Tibial nerve (tissue), 4 donors: Measurements from ENCODE around the gene COL4A1. TPM values are rescaled to one million over a fixed set of nuclear protein-coding genes. Genes with fewer than 3 reads are reported as not detected.

Experiments
- DNase-seq, 2 donors: peaks; one replicate each; pipeline ENCODE4 v3.0.0-alpha.2; 2019; ENCODE audit warnings: low spot score in 2 of 2
- H3K27ac ChIP-seq, 4 donors: fragments of 200-600 bp; sonication (generic) in 3 of 4; one replicate each; pipeline ENCODE4 v1.5.1; 2017 to 2019; ENCODE audit warnings: mild to moderate bottlenecking in 1 of 4
- H3K27me3 ChIP-seq, 2 donors: fragments of 200-600 bp; sonication (generic) in 1 of 2; one replicate each; pipeline versions ENCODE4 v1.5.1 to v1.6.0; 2017 to 2019
- H3K36me3 ChIP-seq, 3 donors: fragments of 200-600 bp; sonication (generic); one replicate each; pipeline ENCODE4 v1.5.1; 2018 to 2019
- H3K4me1 ChIP-seq, 4 donors: fragments of 200-600 bp; sonication (generic) in 3 of 4; one replicate each; pipeline ENCODE4 v1.5.1; 2017 to 2019
- H3K4me3 ChIP-seq, 4 donors: fragments of 200-600 bp; sonication (generic) in 3 of 4; one replicate each; pipeline ENCODE4 v1.5.1; 2017 to 2019; ENCODE audit warnings: mild to moderate bottlenecking in 1 of 4, moderate library complexity in 1 of 4
- H3K9me3 ChIP-seq, 4 donors: fragments of 200-600 bp; sonication (generic) in 3 of 4; one replicate each; pipeline ENCODE4 v1.5.1; 2017 to 2019
- EP300 ChIP-seq, 2 donors: sonication (generic); formaldehyde crosslinking; IDR thresholded peaks; one replicate each; pipeline ENCODE4 v1.6.1; 2017; ENCODE audit warnings: antibody characterized with exemption in 2 of 2, mild to moderate bottlenecking in 1 of 2
- POLR2A ChIP-seq, 2 donors: fragments of 450-650 bp; IDR thresholded peaks; one replicate each; pipeline ENCODE4 v1.6.1; 2017; ENCODE audit warnings: antibody characterized with exemption in 2 of 2, mild to moderate bottlenecking in 2 of 2, moderate library complexity in 2 of 2
- WGBS, 2 donors: methylation state at CpG; one replicate each; pipeline ENCODE4 v1.1.5; 2018; 5-methylcytosine and 5-hydroxymethylcytosine counted together
- total RNA-seq, 4 donors: library from RNA; depleted of rRNA; stranded (reverse); fragments of >200 nt; gene quantifications; one replicate each; pipeline ENCODE4 v1.1.0, GENCODE V29; 2016
- TF ChIP-seq, protein P1 (sequence below), 5 experiments: fragments of 200-600 bp in 3 of 5; fragments of 450-650 bp in 2 of 5; sonication (generic) in 3 of 5; IDR thresholded peaks; one replicate each; pipeline ENCODE4 v1.5.1; 2016 to 2019; ENCODE audit warnings: antibody characterized with exemption in 5 of 5, mild to moderate bottlenecking in 3 of 5, moderate library complexity in 2 of 5

Gene COL4A1
- total RNA-seq, 4 donors from 2014 or later = 385 to 583 (median 526) TPM

DNA sequence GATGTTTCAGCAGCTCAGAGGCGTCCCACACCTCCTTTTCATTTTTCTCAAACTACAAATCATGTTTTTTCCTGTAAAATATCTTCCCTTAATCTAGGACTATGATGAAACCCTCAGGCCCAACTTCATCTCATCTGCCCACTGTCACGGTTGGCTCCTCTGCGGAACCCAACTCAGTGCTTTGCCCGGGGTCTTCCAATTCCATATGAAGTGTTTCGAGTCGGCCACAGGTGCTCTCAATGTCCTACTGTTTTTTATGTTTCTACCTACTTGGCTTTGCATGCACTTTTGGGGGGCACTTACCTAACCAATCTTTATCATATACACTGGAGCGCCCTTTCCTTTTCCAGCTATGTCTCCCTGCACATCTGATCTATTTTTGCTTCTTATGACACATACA, 28.1 kb downstream of the COL4A1 start:
- DNase-seq = no peak
- TF ChIP-seq EP300 (IDR thresholded peaks at IDR 0.05) = no peak
- TF ChIP-seq, protein P1, sequence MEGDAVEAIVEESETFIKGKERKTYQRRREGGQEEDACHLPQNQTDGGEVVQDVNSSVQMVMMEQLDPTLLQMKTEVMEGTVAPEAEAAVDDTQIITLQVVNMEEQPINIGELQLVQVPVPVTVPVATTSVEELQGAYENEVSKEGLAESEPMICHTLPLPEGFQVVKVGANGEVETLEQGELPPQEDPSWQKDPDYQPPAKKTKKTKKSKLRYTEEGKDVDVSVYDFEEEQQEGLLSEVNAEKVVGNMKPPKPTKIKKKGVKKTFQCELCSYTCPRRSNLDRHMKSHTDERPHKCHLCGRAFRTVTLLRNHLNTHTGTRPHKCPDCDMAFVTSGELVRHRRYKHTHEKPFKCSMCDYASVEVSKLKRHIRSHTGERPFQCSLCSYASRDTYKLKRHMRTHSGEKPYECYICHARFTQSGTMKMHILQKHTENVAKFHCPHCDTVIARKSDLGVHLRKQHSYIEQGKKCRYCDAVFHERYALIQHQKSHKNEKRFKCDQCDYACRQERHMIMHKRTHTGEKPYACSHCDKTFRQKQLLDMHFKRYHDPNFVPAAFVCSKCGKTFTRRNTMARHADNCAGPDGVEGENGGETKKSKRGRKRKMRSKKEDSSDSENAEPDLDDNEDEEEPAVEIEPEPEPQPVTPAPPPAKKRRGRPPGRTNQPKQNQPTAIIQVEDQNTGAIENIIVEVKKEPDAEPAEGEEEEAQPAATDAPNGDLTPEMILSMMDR (IDR thresholded peaks at IDR 0.05) = no peak
- TF ChIP-seq POLR2A (IDR thresholded peaks at IDR 0.05) = no peak
- Histone ChIP-seq H3K27ac (peak overlapping the region in 3 of 4 donors; percentile 36 to 88 (median 82)), H3K36me3 (no peaks in the 10 kb centered on the region), H3K27me3 (no peaks in the 10 kb centered on the region), H3K4me1 (peaks cover 3 to 100% (median 63%) of the 10 kb centered on the region in 4 donors), H3K9me3 (no peaks in the 10 kb centered on the region), H3K4me3 (no peak overlapping the region)
- WGBS, 2 donors = 92 to 94% methylated on average over 7 of the region's 7 CpGs

DNA sequence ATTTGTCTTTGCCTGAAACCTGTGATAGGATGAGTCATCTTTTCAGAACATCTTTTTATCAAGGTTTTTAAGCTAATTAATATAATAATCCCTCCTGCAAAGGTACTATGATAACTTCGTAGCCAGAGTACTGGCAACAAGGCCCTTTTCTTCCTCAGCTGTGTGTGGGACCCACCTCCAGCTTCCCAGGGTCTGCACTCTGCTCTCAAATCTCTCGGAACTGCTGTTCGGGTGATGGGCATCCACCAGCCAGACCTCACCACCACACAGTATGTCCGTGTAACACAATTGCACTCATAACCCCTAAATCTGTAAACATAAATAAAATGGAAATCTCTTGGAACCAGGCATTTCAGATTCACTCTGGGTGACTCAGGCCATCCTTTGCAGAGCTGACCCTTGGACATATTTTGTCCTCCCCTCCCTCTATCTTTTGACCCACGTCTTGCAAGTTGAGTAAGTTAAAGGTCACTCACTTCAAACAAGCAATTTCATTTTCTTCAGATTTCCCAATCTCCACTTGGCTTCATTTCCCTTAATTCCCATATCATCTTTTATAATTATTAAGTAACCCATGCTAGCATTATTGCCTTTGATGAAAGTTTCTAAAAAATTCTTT, 29.5 kb downstream of the COL4A1 start:
- H3K4me3 ChIP-seq = no peak overlapping the region
- H3K36me3 ChIP-seq = no peaks in the 10 kb centered on the region
- no peaks in the 10 kb centered on the region for H3K27me3 ChIP-seq
- peak in 1 of 2 donors; percentile 47 for TF ChIP-seq EP300 (IDR thresholded peaks at IDR 0.05)
- TF ChIP-seq, protein P1 (IDR thresholded peaks at IDR 0.05) = no peak
- WGBS, 2 donors = 30 to 49% methylated on average over 5 of the region's 5 CpGs
- H3K4me1 ChIP-seq = peaks cover 3 to 98% (median 57%) of the 10 kb centered on the region in 4 donors
- no peaks in the 10 kb centered on the region for H3K9me3 ChIP-seq
- DNase-seq = no peak
- H3K27ac ChIP-seq = peak overlapping the region; percentile 21 to 85 (median 56)

DNA sequence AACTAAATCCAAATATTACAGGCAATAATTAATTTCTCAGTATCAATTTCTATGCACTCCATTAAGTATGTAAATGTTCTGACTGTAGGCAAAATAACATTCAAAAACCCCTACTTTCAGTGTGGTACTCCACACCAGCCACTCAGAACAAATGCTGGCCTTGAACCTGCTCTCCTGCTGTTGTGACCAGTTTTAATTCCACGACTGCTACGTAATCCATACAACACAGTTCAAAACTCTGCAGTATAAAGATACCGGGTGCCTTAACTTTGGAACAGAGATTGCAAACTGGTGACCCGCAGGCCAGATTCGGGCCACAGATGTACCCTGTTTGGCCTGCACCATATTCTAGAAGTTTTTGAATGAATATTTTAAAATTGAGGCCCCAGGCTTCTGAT, 30.4 kb downstream of the COL4A1 start:
- Histone ChIP-seq H3K27ac (peak overlapping the region; percentile 21 to 85 (median 56)), H3K4me3 (no peak overlapping the region), H3K27me3 (no peaks in the 10 kb centered on the region), H3K9me3 (no peaks in the 10 kb centered on the region), H3K4me1 (peaks cover 3 to 96% (median 48%) of the 10 kb centered on the region in 4 donors), H3K36me3 (no peaks in the 10 kb centered on the region)
- DNase-seq = no peak
- WGBS, 2 donors = 66 to 74% methylated on average over 5 of the region's 5 CpGs
- TF ChIP-seq POLR2A (IDR thresholded peaks at IDR 0.05) (no peak), EP300 (IDR thresholded peaks at IDR 0.05) (no peak)
- TF ChIP-seq, protein P1 (IDR thresholded peaks at IDR 0.05) = no peak

DNA sequence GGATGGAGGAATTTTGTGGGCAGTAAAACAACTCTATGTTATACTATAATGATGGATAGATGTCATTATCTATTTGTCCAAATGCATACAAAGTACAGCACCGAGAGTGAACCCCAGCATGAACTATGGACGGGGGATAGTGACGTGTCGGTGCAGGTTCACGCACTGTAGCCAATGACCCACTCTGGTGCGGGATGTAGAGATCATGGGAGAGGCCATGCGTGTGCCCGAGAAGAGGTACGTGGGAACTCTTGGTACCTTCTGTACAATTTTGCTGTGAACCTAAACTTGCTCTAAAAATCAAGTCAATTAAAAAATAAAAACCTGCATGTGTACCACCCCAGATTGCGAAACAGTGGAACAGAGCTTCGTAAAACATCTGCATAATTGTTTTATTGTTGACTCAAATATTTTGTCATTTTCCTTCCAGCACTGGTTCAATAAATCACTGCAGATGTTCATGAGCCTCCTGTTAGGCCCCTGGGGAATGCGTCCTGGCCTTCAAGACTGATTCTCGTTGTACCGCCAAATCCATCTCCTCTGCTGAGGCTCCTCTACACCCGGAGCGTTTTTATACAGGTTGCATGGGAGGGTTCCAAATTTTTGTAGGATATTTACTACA, 30.9 kb downstream of the COL4A1 start:
- Histone ChIP-seq H3K9me3 (no peaks in the 10 kb centered on the region), H3K4me3 (no peak overlapping the region), H3K36me3 (no peaks in the 10 kb centered on the region), H3K27me3 (no peaks in the 10 kb centered on the region), H3K4me1 (peaks cover 3 to 96% (median 44%) of the 10 kb centered on the region in 4 donors), H3K27ac (peak overlapping the region in 3 of 4 donors; percentile 23 to 85 (median 82))
- WGBS, 2 donors = 50 to 55% methylated on average over 15 to 16 of the region's 16 CpGs
- peak; percentile 68 to 70 for DNase-seq
- peak in 1 of 2 donors; percentile 69 for TF ChIP-seq EP300 (IDR thresholded peaks at IDR 0.05)
- TF ChIP-seq, protein P1 (IDR thresholded peaks at IDR 0.05) = no peak

DNA sequence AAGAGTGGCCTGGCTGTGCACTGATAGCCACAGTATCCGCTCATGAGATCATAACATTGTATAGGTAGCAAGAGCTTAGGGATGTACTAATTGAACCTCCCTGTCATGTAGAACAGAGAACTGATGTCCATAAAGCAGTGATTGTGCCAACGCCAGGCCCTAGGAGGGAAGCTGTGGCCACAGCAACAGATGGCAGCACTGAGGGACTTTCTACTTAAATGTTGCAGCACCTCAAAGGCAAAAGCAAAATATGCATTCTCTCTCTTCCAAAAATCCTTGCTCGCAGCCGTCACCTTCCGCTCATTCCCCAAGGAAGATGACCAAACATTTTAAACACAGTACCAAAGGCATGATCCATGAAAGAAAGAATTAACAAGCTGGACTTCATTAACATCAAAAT, 32.3 kb downstream of the COL4A1 start:
- Histone ChIP-seq H3K36me3 (no peaks in the 10 kb centered on the region), H3K27ac (peak overlapping the region in 2 of 4 donors; percentile 42 to 60), H3K27me3 (no peaks in the 10 kb centered on the region), H3K4me3 (no peak overlapping the region), H3K4me1 (peaks cover 3 to 96% (median 39%) of the 10 kb centered on the region in 4 donors), H3K9me3 (no peaks in the 10 kb centered on the region)
- TF ChIP-seq, protein P1 (IDR thresholded peaks at IDR 0.05) = peak in 4 of 5 experiments; percentile 6 to 17 (median 15)
- no peak for TF ChIP-seq EP300 (IDR thresholded peaks at IDR 0.05)
- WGBS, 2 donors = 46 to 59% methylated on average over 5 of the region's 5 CpGs
- no peak for DNase-seq
